ENCODE results near the gene AVPI1. TPM values are rescaled to one million over a fixed set of nuclear protein-coding genes. Genes with fewer than 3 reads are reported as not detected.

The AVPI1 gene
- total RNA-seq, 1 donor from 2014 or later = 20.5 TPM

- intact Hi-C loops (cut with DNase I) = loop anchor here (10.0 kb wide), 1 partner anchor 57 kb away; no protein-coding TSS in a partner anchor
- TF ChIP-seq CTCF (IDR thresholded peaks at IDR 0.05) = peak; percentile 86
- DNase-seq = no peak
- Histone ChIP-seq H3K9me3 (no peaks in the 10 kb centered on the region), H3K4me1 (peaks cover 3% of the 10 kb centered on the region), H3K4me3 (no peak overlapping the region), H3K27me3 (no peaks in the 10 kb centered on the region), H3K27ac (no peak overlapping the region), H3K36me3 (no peaks in the 10 kb centered on the region)
- peak; percentile 94 for ATAC-seq
These were observed 44.5 kb upstream of the AVPI1 start for GRCh38 chr10:97731346-97732051.

- DNase-seq (no peak), ATAC-seq (no peak)
- H3K36me3 ChIP-seq = no peaks in the 10 kb centered on the region
- intact Hi-C loops (cut with DNase I) = no loop called here
- TF ChIP-seq CTCF (IDR thresholded peaks at IDR 0.05) = no peak
- no peak overlapping the region for H3K27ac ChIP-seq
- no peak overlapping the region for H3K4me3 ChIP-seq
- peaks cover 5% of the 10 kb centered on the region for H3K4me1 ChIP-seq
- no peaks in the 10 kb centered on the region for H3K27me3 ChIP-seq
- H3K9me3 ChIP-seq = no peaks in the 10 kb centered on the region
These were observed 42.0 kb upstream of the AVPI1 start for GRCh38 chr10:97729014-97729413.

GRCh38 chr10:97726636-97727178 lies 39.7 kb upstream of the AVPI1 start:
- Histone ChIP-seq H3K4me1 (peaks cover 5% of the 10 kb centered on the region), H3K4me3 (no peak overlapping the region), H3K27ac (peak overlapping the region; percentile 24), H3K9me3 (no peaks in the 10 kb centered on the region), H3K36me3 (no peaks in the 10 kb centered on the region), H3K27me3 (no peaks in the 10 kb centered on the region)
- no peak for TF ChIP-seq CTCF (IDR thresholded peaks at IDR 0.05)
- DNase-seq (no peak), ATAC-seq (peak; percentile 72)
- intact Hi-C loops (cut with DNase I) = no loop called here

GRCh38 chr10:97724341-97724941 lies 37.4 kb upstream of the AVPI1 start:
- intact Hi-C loops (cut with DNase I) = no loop called here
- Histone ChIP-seq H3K36me3 (no peaks in the 10 kb centered on the region), H3K9me3 (no peaks in the 10 kb centered on the region), H3K27ac (no peak overlapping the region), H3K4me1 (peaks cover 6% of the 10 kb centered on the region), H3K4me3 (no peak overlapping the region), H3K27me3 (no peaks in the 10 kb centered on the region)
- peak; percentile 59 for ATAC-seq
- no peak for DNase-seq
- no peak for TF ChIP-seq CTCF (IDR thresholded peaks at IDR 0.05)

- no peaks in the 10 kb centered on the region for H3K9me3 ChIP-seq
- intact Hi-C loops (cut with DNase I) = no loop called here
- H3K36me3 ChIP-seq = peaks cover 2% of the 10 kb centered on the region
- peaks cover 21% of the 10 kb centered on the region for H3K4me1 ChIP-seq
- ATAC-seq (no peak), DNase-seq (no peak)
- H3K27me3 ChIP-seq = no peaks in the 10 kb centered on the region
- no peak overlapping the region for H3K27ac ChIP-seq
- no peak for TF ChIP-seq CTCF (IDR thresholded peaks at IDR 0.05)
- no peak overlapping the region for H3K4me3 ChIP-seq
These were observed 36.0 kb upstream of the AVPI1 start for GRCh38 chr10:97723001-97723400.

Measured in upper lobe of right lung (tissue), 1 donor.